HAP-1 (cell line): ENCODE data around the gene KCNQ1.

ENCODE experiments used
- DNase-seq, 2 experiments: peaks; one replicate each; pipeline ENCODE4 v3.0.0-alpha.2; 2016 to 2020; ENCODE audit warnings: low spot score in 2 of 2
- H3K27me3 ChIP-seq: fragments of 250-450 bp; sonication (Bioruptor Pico); 2 replicates; pipeline ENCODE4 v1.5.1; 2020; ENCODE audit warnings: low read depth, mild to moderate bottlenecking, moderate library complexity
- H3K36me3 ChIP-seq: fragments of 250-450 bp; sonication (Bioruptor Pico); replicated peaks from 2 replicates; pipeline ENCODE4 v1.5.1; 2020; ENCODE audit warnings: mild to moderate bottlenecking
- H3K4me1 ChIP-seq: fragments of 250-450 bp; sonication (Bioruptor Pico); 2 replicates; pipeline ENCODE4 v1.5.1; 2020; ENCODE audit warnings: mild to moderate bottlenecking
- H3K4me3 ChIP-seq: fragments of 250-450 bp; sonication (Bioruptor Pico); 2 replicates; pipeline ENCODE4 v1.5.1; 2020; ENCODE audit warnings: mild to moderate bottlenecking, moderate library complexity
- H3K9me3 ChIP-seq: fragments of 250-450 bp; sonication (Bioruptor Pico); 2 replicates; pipeline ENCODE4 v1.5.1; 2020; ENCODE audit warnings: mild to moderate bottlenecking, moderate library complexity
- in situ Hi-C: fragments of 300-500 bp; cut with MboI; formaldehyde crosslinking; loops from 3 replicates; pipeline ENCODE4 v1.14.3; 2020; ENCODE audit warnings: low sequenced_read_pairs, inconsistent platforms, mixed read lengths

Gene KCNQ1

DNA sequence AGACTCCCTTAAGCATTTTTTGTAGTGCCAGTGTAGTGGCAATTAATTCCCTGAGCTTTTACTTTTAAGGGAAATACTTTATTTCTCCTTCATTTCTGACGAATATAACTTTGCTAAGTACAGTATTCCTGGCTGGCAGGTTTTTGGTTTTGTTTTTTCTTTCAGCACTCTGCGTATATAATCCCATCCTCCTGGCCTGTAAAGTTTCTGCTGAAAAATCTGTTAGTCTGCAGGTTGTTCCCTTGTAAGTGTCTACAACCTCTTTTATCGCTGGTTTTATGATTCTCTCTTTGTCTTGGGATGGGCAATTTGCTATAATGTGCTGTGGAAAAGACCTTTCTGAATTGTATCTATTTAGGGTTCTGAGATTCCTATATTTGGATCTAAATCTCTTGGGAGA, 198.9 kb downstream of the KCNQ1 start:
- DNase-seq, result no peak
- Histone ChIP-seq H3K27me3 (no peaks in the 10 kb centered on the region), H3K9me3 (no peaks in the 10 kb centered on the region; the same call in 1 of the 2 replicates), H3K36me3 (no peaks in the 10 kb centered on the region), H3K4me1 (no peaks in the 10 kb centered on the region), H3K4me3 (no peak overlapping the region)
- in situ Hi-C loops, result no loop called here

DNA sequence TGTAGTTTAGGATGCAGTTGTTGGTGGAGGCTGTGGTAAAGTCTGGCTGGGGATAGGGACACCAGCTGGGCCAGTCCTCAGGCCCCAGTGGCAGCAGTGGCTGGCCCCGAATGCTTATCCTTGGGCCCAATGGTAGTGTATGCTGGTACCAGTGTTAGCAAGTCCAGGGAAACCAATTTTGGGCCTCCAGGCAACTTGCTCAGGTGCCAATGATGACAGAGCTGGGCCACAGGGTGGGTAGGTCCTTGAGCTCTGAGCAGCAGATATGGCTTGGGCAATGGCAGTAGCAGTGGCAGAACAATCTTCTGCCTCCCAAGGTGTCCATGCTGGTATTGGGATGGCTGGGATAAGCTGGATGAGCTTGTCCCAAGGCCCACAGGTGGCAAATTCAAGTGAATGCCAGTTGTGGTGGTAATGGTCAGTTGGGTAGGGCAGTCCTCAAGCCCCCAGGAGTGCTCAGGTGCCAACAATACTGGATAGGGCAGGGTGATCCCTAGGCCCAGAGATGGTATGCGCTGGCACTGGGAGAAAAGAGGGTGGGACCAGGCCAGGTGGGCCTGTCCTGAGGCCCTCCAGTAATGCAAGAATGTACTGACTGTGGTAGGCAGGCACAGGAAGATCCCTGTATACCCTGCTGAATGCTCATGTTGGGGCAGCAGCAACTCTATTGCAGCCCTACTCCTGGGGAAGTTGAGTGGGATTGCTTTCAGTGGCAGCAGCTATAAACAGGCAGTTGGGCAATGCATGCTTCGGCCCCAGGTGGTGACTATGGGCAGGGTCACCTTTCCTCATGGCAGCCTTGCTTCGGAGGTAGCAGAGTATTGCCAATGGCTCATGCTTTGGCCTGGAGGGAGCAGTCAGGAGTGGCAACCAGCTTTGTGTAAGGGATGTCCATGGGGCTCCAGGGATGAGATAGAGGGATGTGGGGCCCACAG, 200.3 kb downstream of the KCNQ1 start:
- no peaks in the 10 kb centered on the region for H3K4me1 ChIP-seq
- in situ Hi-C loops, result no loop called here
- no peak overlapping the region for H3K4me3 ChIP-seq
- no peaks in the 10 kb centered on the region; the same call in 1 of the 2 replicates for H3K9me3 ChIP-seq
- no peaks in the 10 kb centered on the region for H3K36me3 ChIP-seq
- no peaks in the 10 kb centered on the region for H3K27me3 ChIP-seq
- no peak for DNase-seq

DNA sequence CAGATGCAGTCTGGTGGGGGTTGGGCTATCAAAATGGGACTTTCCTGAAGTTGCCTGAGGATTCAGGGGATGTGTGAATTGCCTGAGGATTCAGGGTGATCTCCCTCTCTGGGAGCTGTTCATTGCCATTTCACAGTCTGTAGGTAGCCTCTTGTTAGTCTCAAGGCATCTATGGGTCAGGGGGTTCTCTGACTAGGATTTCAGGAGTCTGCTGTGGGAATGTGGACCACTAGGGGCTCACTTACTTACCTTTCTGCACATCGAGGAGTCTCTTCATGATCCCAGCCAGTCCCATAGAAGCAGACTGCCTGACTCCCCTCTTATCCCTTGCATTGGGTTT, 200.9 kb downstream of the KCNQ1 start:
- Histone ChIP-seq H3K4me3 (no peak overlapping the region), H3K27me3 (no peaks in the 10 kb centered on the region), H3K36me3 (no peaks in the 10 kb centered on the region), H3K4me1 (no peaks in the 10 kb centered on the region), H3K9me3 (no peaks in the 10 kb centered on the region; the same call in 1 of the 2 replicates)
- in situ Hi-C loops, result no loop called here
- DNase-seq, result no peak

DNA sequence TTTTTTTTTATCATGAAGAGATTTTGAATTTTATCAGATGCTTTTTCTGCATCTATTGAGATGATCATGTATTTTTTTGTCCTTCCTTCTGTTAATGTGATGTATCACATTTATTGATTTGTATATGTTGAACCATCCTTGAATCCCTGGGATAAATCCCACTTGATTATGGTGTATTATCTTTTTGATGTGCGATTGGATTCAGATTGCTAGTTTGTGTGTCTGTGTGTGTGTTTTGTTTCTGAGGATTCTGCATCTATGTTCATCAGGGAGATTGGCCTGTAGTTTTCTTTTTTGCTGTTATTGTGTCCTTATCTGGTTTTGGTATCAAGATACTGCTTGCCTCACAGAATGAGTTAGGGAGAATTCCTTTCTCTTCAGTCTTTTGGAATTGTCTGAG, 202.4 kb downstream of the KCNQ1 start:
- no peaks in the 10 kb centered on the region for H3K27me3 ChIP-seq
- H3K36me3 ChIP-seq, result no peaks in the 10 kb centered on the region
- no peaks in the 10 kb centered on the region for H3K4me1 ChIP-seq
- no peaks in the 10 kb centered on the region; the same call in 1 of the 2 replicates for H3K9me3 ChIP-seq
- in situ Hi-C loops, result no loop called here
- no peak for DNase-seq
- no peak overlapping the region for H3K4me3 ChIP-seq

DNA sequence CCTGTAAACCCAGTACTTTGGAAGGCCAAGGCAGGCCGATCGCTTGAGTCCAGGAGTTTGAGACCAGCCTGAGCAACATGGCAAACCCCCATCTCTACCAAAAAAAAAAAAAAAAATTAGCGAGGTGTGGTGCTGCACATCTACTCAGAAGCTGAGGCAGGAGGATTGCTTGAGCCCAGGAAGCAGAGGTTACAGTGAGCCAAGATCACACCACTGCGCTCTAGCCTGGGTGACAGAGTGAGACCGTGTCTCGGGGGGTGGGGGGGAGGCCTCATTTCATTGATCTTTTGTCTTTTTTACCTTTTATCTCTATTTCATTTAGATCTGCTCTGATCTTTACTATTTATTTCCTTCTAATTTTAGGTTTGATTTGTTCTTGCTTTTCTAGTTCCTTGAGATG, 203.1 kb downstream of the KCNQ1 start:
- no peaks in the 10 kb centered on the region for H3K27me3 ChIP-seq
- in situ Hi-C loops, result no loop called here
- no peaks in the 10 kb centered on the region for H3K4me1 ChIP-seq
- no peak for DNase-seq
- no peaks in the 10 kb centered on the region; the same call in 1 of the 2 replicates for H3K9me3 ChIP-seq
- no peaks in the 10 kb centered on the region for H3K36me3 ChIP-seq
- H3K4me3 ChIP-seq, result no peak overlapping the region

DNA sequence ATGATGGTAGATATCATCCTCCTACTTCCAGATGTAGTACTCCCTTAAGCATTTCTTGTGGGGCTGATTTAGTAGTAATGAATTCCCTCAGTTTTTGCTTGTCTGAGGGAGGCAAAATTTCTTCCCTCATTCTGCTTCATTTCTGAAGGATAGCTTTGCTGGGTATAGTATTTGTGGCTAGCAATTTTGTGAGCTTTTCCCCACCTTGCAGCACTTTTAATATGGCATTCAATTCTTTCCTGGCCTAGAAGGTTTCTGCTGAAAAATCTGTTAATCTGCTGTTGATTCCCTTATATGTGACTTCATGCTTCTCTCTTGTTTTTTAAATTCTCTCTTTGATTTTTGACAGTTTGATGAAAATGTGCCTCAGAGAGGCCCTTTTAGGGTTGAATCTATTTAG, 204.6 kb downstream of the KCNQ1 start:
- no peaks in the 10 kb centered on the region; the same call in 1 of the 2 replicates for H3K9me3 ChIP-seq
- in situ Hi-C loops, result no loop called here
- no peaks in the 10 kb centered on the region for H3K36me3 ChIP-seq

DNA sequence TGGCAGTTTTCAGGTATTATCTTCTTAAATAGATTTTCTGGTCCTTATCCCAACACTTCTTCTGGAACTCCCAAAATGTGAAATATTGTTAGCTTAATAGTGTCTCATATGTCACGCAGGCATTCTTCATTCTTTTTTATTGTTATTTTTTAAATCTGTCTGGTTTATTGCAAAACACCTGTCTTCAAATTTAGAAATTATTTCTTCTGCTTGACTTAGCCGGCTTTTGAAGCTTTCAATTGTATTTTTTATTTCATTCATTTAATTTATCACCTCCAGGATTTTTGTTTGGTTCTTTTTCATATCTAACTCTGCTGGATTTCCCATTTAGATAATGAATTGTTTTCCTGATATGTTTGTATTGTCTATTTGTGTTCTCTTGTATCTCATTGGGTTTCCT, 205.0 kb downstream of the KCNQ1 start:
- H3K4me3 ChIP-seq, result no peak overlapping the region
- H3K36me3 ChIP-seq, result no peaks in the 10 kb centered on the region
- no peaks in the 10 kb centered on the region for H3K4me1 ChIP-seq
- no peaks in the 10 kb centered on the region; the same call in 1 of the 2 replicates for H3K9me3 ChIP-seq
- H3K27me3 ChIP-seq, result no peaks in the 10 kb centered on the region
- no peak for DNase-seq
- in situ Hi-C loops, result no loop called here

More for the DNA sequence above, 204.6 kb downstream of the KCNQ1 start:
- DNase-seq, result no peak
- H3K27me3 ChIP-seq, result no peaks in the 10 kb centered on the region
- no peak overlapping the region for H3K4me3 ChIP-seq
- no peaks in the 10 kb centered on the region for H3K4me1 ChIP-seq

DNA sequence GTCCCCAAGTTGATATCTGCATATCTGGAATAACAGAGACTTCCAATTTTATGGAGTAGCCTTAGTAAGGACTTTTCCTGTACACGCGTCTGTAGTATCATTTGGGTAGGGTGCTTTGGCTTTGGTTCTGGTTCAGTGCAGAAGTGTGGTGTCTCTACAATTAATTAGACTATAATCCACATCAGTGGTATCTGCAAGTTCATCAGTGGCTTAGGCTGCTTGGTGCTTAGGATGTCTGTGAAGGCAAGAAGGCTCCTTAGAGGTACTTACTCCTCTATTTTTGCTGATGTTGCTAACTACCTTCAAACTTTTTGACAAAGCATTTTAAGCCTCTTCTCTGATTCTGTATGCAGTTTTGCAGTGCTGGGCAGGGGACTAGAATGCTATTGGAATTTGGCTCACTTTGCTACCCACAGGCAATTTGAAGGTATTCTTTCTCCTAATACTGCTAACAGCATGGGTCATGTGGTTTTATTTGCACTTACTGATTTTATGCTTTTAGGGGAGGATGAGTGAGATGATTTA, 205.6 kb downstream of the KCNQ1 start:
- in situ Hi-C loops, result no loop called here
- Histone ChIP-seq H3K4me3 (no peak overlapping the region), H3K4me1 (no peaks in the 10 kb centered on the region), H3K36me3 (no peaks in the 10 kb centered on the region), H3K27me3 (no peaks in the 10 kb centered on the region), H3K9me3 (no peaks in the 10 kb centered on the region; the same call in 1 of the 2 replicates)
- no peak for DNase-seq

DNA sequence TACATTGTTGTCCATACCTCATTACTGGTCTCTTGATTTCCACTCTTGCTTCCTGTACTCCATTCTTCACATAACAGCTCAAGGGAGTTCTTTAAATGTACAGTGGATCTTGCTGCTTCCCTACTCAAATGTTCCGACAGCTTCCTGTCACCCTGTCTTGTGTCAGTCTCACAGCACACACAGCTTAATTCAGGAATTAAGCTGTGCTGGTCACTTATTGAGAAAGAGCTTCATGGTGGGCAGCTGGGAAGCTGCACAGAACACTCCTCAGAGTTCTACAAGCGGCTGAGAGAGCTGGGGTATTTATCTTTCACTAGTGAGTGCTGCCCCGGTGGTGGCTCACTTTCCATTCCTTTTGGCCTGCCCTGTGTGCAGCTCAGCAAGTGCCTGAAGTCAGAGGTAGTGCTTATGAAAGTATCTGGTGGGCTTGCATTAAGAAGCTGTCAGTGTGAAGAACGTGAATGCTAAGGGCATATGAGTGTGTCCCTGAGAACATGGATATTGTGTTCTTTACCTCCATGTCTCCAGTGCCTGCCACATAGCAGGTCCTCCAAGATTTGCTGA, 206.3 kb downstream of the KCNQ1 start:
- DNase-seq, result no peak
- no peaks in the 10 kb centered on the region for H3K27me3 ChIP-seq
- no peak overlapping the region for H3K4me3 ChIP-seq
- H3K9me3 ChIP-seq, result no peaks in the 10 kb centered on the region; the same call in 1 of the 2 replicates
- no peaks in the 10 kb centered on the region for H3K36me3 ChIP-seq
- in situ Hi-C loops, result no loop called here
- H3K4me1 ChIP-seq, result no peaks in the 10 kb centered on the region

DNA sequence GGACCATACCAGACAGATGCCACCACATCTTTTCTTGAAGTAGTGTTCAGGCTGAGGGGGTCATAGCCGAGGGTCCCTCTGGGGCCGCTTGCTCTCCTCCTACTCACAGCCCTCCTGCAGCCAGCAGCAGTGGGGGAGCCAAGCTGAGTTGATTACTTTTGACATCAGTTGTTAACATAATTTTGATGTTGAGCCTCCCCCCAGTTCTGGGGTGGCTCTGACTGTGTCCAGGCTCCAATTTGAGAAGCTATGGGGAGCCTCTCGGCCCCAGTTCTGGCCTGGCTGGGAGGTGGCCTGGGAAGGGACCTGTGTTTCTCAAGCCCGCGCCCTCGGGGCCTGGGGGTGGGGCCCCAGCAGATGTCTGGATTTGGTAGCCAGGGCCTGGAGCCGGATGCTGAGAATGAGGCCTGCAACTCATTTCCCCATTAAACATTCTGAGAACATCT, 207.0 kb downstream of the KCNQ1 start:
- Histone ChIP-seq H3K36me3 (no peaks in the 10 kb centered on the region), H3K27me3 (no peaks in the 10 kb centered on the region), H3K9me3 (no peaks in the 10 kb centered on the region; the same call in 1 of the 2 replicates), H3K4me1 (no peaks in the 10 kb centered on the region), H3K4me3 (no peak overlapping the region)
- in situ Hi-C loops, result no loop called here
- no peak for DNase-seq

DNA sequence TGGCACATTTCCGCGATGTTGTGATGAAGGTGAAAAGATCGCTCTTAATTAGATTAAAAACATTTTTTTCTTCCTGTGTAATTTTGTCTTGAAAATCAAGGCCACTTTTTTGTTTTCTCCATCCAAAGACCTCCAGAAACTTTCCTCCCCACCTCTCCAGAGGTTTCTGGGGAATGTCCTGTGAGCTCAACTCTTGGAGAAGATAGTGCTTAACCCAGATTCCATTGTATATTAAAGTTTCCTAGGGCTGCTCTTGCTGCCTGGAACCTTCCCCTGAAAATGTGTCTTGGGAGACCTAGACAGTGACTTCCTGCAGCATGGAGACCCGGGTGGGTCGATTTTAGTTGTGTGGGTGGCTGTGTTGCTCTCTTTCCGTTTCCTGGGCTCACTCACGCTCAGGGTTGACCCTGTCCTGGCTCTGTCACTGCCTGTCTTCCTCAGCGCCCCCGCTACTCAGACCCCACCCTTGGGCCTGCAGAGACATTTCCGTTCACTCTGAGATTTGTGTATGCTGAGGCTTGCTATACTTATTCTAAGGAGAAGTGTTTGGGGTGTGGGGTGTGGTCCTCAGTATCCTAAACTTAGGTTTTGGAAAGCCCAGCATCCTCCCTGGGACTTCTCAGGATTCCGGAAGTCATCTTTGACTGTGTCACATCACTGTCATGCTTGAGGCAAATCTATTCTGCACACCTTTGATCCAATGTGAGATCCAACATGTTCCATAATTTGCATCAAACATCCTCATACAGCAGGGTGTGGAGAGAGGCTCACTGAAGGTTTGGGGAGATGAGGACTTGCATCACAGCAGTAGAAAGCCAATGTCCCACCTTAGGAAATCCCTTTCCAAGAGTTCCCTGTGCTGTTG, 207.8 kb downstream of the KCNQ1 start:
- Histone ChIP-seq H3K36me3 (no peaks in the 10 kb centered on the region), H3K4me3 (no peak overlapping the region), H3K9me3 (no peaks in the 10 kb centered on the region; the same call in 1 of the 2 replicates), H3K4me1 (no peaks in the 10 kb centered on the region), H3K27me3 (no peaks in the 10 kb centered on the region)
- no peak for DNase-seq
- in situ Hi-C loops, result no loop called here

DNA sequence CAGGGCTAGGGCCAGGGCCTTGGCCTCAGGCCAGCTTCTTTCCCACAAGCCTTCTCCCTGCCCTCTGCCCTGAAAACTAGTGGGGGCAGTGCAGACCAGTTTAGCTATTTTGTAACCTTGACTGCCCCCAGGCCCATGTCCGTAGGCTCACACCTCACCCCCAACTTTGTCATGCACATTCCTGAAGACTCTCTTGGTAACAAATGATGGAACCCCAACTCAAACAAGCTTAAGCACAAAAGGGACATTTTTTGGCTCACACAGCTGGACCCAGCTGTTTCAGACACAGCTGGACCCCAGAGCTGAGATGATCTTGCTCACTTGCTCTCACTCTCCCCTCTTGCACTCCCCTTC, 208.4 kb downstream of the KCNQ1 start:
- H3K4me1 ChIP-seq, result no peaks in the 10 kb centered on the region
- H3K9me3 ChIP-seq, result no peaks in the 10 kb centered on the region; the same call in 1 of the 2 replicates
- H3K36me3 ChIP-seq, result no peaks in the 10 kb centered on the region
- DNase-seq, result no peak
- in situ Hi-C loops, result no loop called here
- no peak overlapping the region for H3K4me3 ChIP-seq
- H3K27me3 ChIP-seq, result no peaks in the 10 kb centered on the region

DNA sequence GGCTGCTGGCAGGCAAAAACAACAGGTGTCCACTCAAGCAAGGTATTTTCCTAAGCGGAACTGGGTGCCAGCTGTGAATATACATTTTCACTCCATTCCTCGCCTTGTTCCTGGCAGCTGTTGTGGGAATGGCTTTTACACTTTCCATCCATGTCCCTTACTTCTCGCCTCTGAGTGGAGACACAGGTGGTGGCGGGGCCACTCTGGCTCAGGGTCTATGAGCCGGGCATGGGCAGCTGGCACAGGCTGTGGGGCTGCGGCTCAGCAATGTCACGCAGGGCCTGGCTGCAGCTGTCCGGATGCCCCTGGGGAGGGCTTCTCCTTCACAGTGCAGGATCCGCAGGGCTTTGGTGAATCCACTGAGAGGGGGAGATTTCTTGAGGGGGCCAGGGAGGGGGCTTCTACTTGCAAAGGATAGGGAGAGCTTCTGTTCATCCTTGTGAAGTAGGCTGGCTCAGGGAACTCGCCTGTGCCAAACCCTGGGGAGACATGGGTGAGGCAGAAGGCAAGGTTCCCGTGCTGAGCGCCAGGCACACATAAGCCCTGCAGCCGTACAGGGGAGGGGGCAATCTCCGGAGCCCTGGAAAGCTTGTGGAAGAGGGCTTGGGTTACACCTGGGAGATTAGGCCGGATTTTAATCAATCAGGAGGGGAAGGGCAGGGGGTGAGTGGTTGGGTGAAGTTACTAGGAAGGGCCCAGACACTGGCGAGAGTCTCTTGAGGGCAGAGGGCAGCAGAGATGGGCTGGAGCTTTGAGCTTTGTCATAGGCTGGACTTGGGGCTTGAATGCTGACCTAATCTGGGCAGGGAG, 209.3 kb downstream of the KCNQ1 start:
- Histone ChIP-seq H3K36me3 (no peaks in the 10 kb centered on the region), H3K4me1 (no peaks in the 10 kb centered on the region), H3K9me3 (no peaks in the 10 kb centered on the region; the same call in 1 of the 2 replicates), H3K27me3 (no peaks in the 10 kb centered on the region), H3K4me3 (no peak overlapping the region)
- in situ Hi-C loops, result no loop called here
- DNase-seq, result no peak
